GM23338 (cell line): Measurements from ENCODE around the gene POFUT2.

Experiments
- CREB1 ChIP-seq: fragments of 250-450 bp; sonication (Bioruptor Pico); IDR thresholded peaks from 2 replicates; pipeline ENCODE4 v1.5.0; 2020; ENCODE audit warnings: low read depth, mild to moderate bottlenecking, moderate library complexity
- CTCF ChIP-seq, 2 experiments: fragments of 200-600 bp in 1 of 2; sonication (generic) in 1 of 2; conservative IDR thresholded peaks; 2 replicates each; pipeline versions ENCODE4 v1.5.1 to v1.6.1; 2016 to 2017; ENCODE audit warnings: antibody characterized with exemption in 2 of 2, low read depth in 2 of 2, mild to moderate bottlenecking in 2 of 2, moderate library complexity in 1 of 2

DNA sequence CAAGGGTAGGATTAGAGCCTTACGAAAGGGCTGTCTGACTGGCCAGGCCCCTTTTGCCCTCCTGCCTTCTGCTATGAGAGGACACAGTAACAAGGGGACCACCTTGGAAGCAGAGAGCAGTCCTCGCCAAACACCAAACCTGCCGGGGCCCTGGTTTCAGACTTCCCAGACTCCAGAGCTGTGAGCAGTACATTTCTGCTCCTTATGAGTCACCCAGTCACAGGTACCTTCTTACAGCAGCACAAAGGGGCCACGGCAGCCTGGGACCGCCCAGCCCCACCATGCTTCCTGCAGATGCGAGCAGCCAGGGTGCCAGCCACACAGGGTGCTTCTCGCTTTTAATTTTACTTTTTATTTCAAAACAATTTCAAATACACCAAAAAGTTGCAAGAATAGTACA lies 17.2 kb upstream of the POFUT2 start:
- TF ChIP-seq CTCF (conservative IDR thresholded peaks at IDR 0.05; ENCODE audit: low read depth in 2 of 2) (no peak), CREB1 (CRISPR knock-in tag) (no peak)
